Measurements from ENCODE around the gene CHST15. TPM values are rescaled to one million over a fixed set of nuclear protein-coding genes. Genes with fewer than 3 reads are reported as not detected.

Gene CHST15
- total RNA-seq, 2 donors from 2014 or later = 7.5 to 14.9 TPM

DNA sequence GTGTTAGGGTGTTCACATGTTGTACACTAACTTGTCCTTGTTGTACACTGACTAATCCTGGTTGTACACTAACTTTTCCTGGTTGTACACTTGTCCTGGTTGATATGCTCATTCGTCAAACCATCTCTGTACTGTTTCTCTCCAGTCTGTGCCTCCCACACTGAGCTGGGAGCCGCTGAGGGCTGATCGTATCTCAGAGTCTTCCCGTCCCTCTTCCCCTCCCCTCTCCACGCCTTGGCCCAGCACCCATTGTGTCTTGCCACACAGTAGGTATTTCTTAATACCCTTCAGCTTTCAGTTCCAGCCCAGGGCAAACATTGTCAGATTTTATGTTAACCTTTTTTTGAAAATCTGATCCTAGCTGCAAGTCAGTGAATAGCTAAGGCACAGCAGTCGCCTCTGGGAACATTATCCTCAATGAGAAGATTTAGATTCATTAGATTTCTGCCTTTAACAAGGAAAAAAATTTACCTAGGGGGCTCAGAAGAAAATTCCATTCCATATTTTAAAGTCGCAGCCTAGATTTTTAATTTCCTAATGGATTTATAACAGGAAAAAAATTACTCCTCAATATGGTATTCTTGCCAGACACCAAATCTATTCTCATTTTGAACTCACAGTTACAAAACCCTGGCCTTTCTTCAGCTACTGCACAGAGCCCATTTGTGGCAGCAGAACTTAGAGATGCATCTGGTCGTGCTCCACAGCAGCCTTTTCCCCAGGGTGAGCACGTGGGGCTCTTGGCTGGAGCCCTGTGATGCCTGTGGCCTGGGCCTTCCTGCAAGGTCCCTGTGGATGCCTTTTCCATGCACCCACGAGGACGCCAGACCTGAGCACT, 33.0 kb upstream of the CHST15 start:
- H3K27me3 Mint-ChIP-seq (ENCODE audit: insufficient read depth) = no peaks in the 10 kb centered on the region
- no peak overlapping the region for H3K27ac ChIP-seq (ENCODE audit: low read depth, low read length)
- no peak for TF ChIP-seq CTCF (conservative IDR thresholded peaks at IDR 0.05)
- no peak overlapping the region for H3K27ac Mint-ChIP-seq
- WGBS, 2 experiments (ENCODE audit: insufficient coverage in 1 of 2, insufficient read length in 1 of 2) = 84 to 85% methylated on average over 6 to 11 of the region's 11 CpGs
- no peaks in the 10 kb centered on the region for H3K36me3 Mint-ChIP-seq (ENCODE audit: low read depth)
- H3K4me1 Mint-ChIP-seq = peaks cover 2% of the 10 kb centered on the region
- no peak for DNase-seq
- H3K9ac ChIP-seq (ENCODE audit: extremely low read depth, low read length, poor library complexity, severe bottlenecking) = no peak overlapping the region
- H3K9me3 Mint-ChIP-seq = no peaks in the 10 kb centered on the region
- no peaks in the 10 kb centered on the region for H3K27me3 ChIP-seq (ENCODE audit: control insufficient read depth, insufficient read depth, low read length, poor library complexity, severe bottlenecking)
- H3K4me3 Mint-ChIP-seq = no peak overlapping the region
- H3K36me3 ChIP-seq (ENCODE audit: control insufficient read depth, insufficient read depth, low read length) = no peaks in the 10 kb centered on the region
- H3K4me1 ChIP-seq (ENCODE audit: control insufficient read depth, insufficient read depth, low read length) = no peaks in the 10 kb centered on the region
- no peak overlapping the region for H3K4me3 ChIP-seq (ENCODE audit: low read length)
- H3K9me3 ChIP-seq (ENCODE audit: control insufficient read depth, low read length) = no peaks in the 10 kb centered on the region

DNA sequence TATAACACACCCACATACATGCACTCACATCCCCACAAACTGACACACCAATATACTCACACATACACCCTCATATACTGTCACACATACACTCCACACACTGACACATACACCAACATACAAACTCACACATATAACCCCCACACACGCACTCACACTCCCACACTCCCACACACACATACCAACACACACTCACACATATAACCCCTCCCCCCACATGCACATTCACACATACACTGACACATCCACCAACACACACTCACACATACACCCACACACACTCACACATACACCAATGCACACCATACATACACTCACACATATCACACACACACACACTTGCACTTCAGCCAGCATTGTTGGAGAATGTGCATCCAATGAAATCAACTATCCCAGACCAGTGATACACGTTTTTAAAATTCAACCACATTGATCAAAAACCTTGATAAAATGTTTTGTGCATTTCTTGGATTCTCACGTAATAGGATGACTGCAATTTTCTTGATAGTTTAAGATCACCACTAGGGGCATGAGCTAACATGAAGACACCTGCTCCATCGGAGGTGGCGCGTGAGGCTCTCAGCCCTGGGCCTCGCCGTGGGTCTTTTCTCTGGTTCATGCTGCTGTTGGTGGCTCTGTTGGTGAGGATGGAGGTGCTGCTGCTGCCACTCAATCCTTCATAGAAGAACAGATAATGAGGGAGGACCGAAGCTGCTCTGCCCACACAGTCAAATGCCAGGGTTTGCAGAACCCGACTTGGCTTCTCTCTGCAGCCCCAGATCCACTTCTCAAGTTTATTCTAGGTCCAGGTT, 32.1 kb upstream of the CHST15 start:
- Mint-ChIP-seq H3K4me3 (no peak overlapping the region), H3K4me1 (peaks cover 2% of the 10 kb centered on the region), H3K9me3 (no peaks in the 10 kb centered on the region), H3K27ac (no peak overlapping the region), H3K36me3 (ENCODE audit: low read depth) (no peaks in the 10 kb centered on the region), H3K27me3 (ENCODE audit: insufficient read depth) (no peaks in the 10 kb centered on the region)
- Histone ChIP-seq H3K27ac (ENCODE audit: low read depth, low read length) (no peak overlapping the region), H3K9ac (ENCODE audit: extremely low read depth, low read length, poor library complexity, severe bottlenecking) (no peak overlapping the region), H3K36me3 (ENCODE audit: control insufficient read depth, insufficient read depth, low read length) (no peaks in the 10 kb centered on the region), H3K4me1 (ENCODE audit: control insufficient read depth, insufficient read depth, low read length) (no peaks in the 10 kb centered on the region), H3K27me3 (ENCODE audit: control insufficient read depth, insufficient read depth, low read length, poor library complexity, severe bottlenecking) (no peaks in the 10 kb centered on the region), H3K9me3 (ENCODE audit: control insufficient read depth, low read length) (no peaks in the 10 kb centered on the region), H3K4me3 (ENCODE audit: low read length) (no peak overlapping the region)
- DNase-seq = peak; percentile 77
- peak; percentile 78 for TF ChIP-seq CTCF (conservative IDR thresholded peaks at IDR 0.05)
- WGBS, 2 experiments (ENCODE audit: insufficient coverage in 1 of 2, insufficient read length in 1 of 2) = 76 to 79% methylated on average over 5 to 10 of the region's 10 CpGs

- Mint-ChIP-seq H3K36me3 (ENCODE audit: low read depth) (no peaks in the 10 kb centered on the region), H3K4me1 (peaks cover 2% of the 10 kb centered on the region), H3K27ac (no peak overlapping the region), H3K9me3 (no peaks in the 10 kb centered on the region), H3K27me3 (ENCODE audit: insufficient read depth) (no peaks in the 10 kb centered on the region), H3K4me3 (no peak overlapping the region)
- Histone ChIP-seq H3K27ac (ENCODE audit: low read depth, low read length) (no peak overlapping the region), H3K27me3 (ENCODE audit: control insufficient read depth, insufficient read depth, low read length, poor library complexity, severe bottlenecking) (no peaks in the 10 kb centered on the region), H3K9me3 (ENCODE audit: control insufficient read depth, low read length) (no peaks in the 10 kb centered on the region), H3K36me3 (ENCODE audit: control insufficient read depth, insufficient read depth, low read length) (no peaks in the 10 kb centered on the region), H3K4me1 (ENCODE audit: control insufficient read depth, insufficient read depth, low read length) (no peaks in the 10 kb centered on the region), H3K4me3 (ENCODE audit: low read length) (no peak overlapping the region), H3K9ac (ENCODE audit: extremely low read depth, low read length, poor library complexity, severe bottlenecking) (no peak overlapping the region)
- no peak for TF ChIP-seq CTCF (conservative IDR thresholded peaks at IDR 0.05)
- DNase-seq = no peak
- 86 to 91% methylated on average over 2 of the region's 2 CpGs for WGBS, 2 experiments (ENCODE audit: insufficient coverage in 1 of 2, insufficient read length in 1 of 2)
These were observed 31.4 kb upstream of the CHST15 start for GRCh38 chr10:124124769-124125161.
